Right lung (tissue), 5 donors: ENCODE data around the gene A2M. TPM values are rescaled to one million over a fixed set of nuclear protein-coding genes. Genes with fewer than 3 reads are reported as not detected.

Experiments used
- DNase-seq, 2 donors: peaks; one replicate each; pipeline ENCODE4 v3.0.0-alpha.2; 2013
- polyA plus RNA-seq, 5 donors: library from polyadenylated mRNA; unstranded; fragments of 120-200 nt; gene quantifications; one replicate each; pipeline versions ENCODE4 v1.2.1 to v1.2.3, GENCODE V29; 2013; ENCODE audit warnings: inconsistent platforms in 1 of 5, low replicate concordance in 1 of 5; ENCODE audit not compliant: insufficient read length in 5 of 5, insufficient read depth in 1 of 5

The A2M gene
- polyA plus RNA-seq, 5 donors, result 1,629 to 2,374 (median 2,213) TPM

DNA sequence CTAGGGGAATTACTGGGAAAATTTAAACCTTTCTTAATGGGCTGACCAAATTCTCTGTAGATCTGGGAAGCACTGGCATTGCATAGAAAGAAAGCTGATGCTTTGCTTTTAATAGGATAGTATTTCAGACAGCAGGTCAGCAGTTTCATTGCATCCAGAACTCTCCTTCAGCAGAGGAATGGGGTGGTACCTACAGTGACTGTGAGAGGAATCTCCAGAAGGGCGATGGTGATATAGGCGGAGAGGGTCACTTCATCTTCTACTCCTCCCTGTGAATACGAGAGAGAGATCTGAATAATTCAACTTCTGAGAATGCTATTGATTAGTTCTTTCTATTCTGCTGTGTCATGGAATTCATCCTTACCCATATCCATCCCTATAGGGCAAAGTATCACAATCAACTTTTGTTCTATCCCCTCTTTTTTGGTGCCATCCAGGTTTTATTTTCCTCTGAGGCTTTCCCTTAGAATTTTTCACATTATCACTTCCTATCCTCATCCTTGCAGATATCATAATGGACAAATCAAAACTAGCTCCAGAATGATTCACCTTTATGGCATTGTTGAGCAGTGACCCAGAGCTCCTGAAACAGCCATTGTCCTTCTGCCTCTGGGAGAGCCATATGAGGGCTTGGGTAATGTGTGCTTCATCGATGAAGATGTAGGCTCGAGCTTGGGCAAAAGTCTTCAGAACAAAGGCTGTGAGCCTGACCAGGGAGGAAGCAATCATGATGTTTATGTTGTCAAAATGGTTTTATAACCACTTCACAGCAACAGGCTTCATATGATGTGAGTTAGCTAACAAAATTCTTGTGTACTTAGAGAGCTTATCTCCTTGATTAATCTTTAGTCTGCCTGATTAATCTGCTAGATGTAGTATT is 38.3 kb downstream of the A2M start:
- no peak for DNase-seq

DNA sequence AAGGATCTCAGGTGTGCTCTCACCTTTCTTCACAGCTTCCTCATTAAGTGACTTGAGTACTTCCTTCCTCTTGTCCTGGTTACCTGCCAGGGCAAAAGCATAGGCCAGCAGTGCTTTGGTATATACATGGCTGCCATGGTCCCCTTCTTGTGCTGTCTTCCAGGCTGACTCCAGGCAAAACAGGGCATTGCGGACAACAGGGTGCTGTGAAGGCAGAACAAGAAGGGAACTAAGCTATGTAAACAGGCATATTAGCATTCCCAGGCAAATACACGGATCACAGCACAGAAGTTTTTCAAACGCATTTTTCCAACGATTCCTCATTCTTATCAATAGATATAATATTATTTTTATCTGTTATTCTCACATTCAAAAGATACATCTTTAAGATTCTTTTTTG is 39.0 kb downstream of the A2M start:
- no peak for DNase-seq

GRCh38 chr12:9075138-9075535 is 40.6 kb downstream of the A2M start:
- no peak for DNase-seq

GRCh38 chr12:9074484-9075137 is 41.1 kb downstream of the A2M start:
- no peak for DNase-seq

- no peak for DNase-seq
Observed at GRCh38 chr12:9073076-9073475, 42.6 kb downstream of the A2M start.

- DNase-seq, result no peak
Observed at GRCh38 chr12:9072481-9073038, 43.2 kb downstream of the A2M start.

- DNase-seq, result no peak
Observed at GRCh38 chr12:9071969-9072368, 43.8 kb downstream of the A2M start.

GRCh38 chr12:9071518-9071917 is 44.2 kb downstream of the A2M start:
- no peak for DNase-seq

DNA sequence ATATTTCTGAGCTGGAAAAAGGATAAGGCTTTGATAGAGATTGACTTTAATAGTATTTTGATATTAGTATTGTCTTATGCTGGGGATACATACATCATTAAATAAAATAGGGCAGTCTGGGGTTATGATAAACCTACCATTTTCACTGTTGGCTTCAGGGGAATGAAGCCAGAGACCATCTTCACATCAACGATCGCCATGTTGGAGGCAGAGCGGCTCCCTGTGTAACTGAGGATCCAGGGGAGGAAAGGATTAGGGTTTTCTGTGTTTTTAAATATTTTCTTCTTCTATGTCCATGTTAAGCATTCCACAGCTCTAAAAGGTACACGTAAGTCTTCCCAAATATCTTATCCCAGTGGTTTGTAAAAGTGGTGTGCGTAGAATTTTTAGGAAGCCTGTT is 45.4 kb downstream of the A2M start:
- DNase-seq, result no peak

DNA sequence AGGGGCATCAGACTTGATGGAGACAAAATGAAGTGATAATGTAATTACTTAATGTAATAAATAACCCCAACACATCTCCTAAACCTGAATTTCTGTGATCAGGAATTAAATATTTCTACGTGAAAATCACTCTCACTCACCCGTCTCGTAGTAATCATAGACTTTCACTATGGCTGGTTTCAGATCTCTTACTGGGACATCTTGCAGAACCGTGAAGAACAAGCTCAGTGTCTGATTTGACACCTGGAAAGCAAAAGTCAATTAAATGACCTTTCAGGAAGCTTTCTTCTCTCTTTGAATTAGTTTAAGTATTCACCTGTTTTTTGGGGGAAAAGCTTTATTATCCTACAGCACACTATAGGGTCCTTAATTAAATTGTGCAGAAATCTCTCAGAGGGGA is 47.1 kb downstream of the A2M start:
- no peak for DNase-seq

DNA sequence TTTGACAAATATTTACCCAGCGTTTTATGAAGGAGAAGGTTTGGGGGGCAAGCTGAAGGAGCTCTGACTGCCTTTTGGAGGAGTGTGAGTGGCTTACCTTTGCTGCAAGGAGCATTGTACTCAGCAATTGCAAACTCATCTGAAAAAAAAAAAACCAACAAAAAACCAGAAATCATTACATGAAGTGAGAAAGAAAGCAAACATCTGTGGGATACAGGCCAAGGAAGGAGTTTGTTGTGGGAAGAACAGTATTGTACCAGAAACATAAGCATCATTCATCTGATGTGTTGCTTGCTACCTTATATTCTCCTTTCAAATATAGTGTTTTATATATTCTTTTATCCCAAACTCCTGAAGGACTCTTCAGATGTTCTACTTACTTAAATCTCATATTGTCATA is 47.6 kb downstream of the A2M start:
- peak; percentile 37 to 38 for DNase-seq

- DNase-seq, result no peak
Observed at GRCh38 chr12:9066755-9067423, 48.8 kb downstream of the A2M start.

DNA sequence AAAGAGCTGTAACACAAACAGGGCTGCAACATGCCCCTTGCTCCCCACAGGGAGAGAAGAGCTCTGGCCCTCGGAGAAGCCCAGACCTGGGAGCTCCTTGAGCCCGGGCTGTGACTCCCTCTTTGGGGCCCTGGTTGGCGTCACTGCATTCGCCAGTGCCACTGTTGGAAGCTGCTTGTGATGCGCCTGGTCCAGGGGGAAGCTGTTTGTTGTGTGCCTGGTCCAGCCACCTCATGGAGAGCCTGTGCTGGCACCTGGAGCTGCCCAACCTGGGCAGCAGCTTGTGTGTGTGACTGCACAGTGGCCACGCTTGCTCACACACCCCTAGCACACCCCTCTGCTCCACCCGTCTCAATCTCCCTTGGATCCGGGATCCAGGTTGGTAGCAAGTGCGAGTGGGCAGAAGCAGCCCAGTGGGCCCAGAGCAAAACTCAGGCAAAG is 49.5 kb downstream of the A2M start:
- DNase-seq, result no peak

- no peak for DNase-seq
Observed at GRCh38 chr12:9065607-9065856, 50.2 kb downstream of the A2M start.

GRCh38 chr12:9064815-9065606 is 50.7 kb downstream of the A2M start:
- peak in 1 of 2 donors; percentile 55 for DNase-seq

- peak; percentile 72 to 73 for DNase-seq
Observed at GRCh38 chr12:9064201-9064814, 51.4 kb downstream of the A2M start.

- no peak for DNase-seq
Observed at GRCh38 chr12:9052610-9053009, 63.1 kb downstream of the A2M start.

GRCh38 chr12:9051158-9051550 is 64.6 kb downstream of the A2M start:
- no peak for DNase-seq

- DNase-seq, result no peak
Observed at GRCh38 chr12:9050521-9051157, 65.1 kb downstream of the A2M start.

GRCh38 chr12:9049520-9050133 is 66.1 kb downstream of the A2M start:
- no peak for DNase-seq
